T-helper 1 cell (primary cell): ENCODE results near the gene BORCS5.
"Not testable (repeated sequence)": the region's sequence is repeated elsewhere in the genome, so short reads cannot be mapped to it uniquely, and the experiment has no call there.

Experiments used
- DNase-seq, 5 donors: peaks; one replicate each; pipeline ENCODE4 v3.0.0-alpha.2; 2012 to 2020
- total RNA-seq, 4 donors: gene quantifications; one replicate each; lab custom pipeline; 2026; lab: John Stamatoyannopoulos, UW

The BORCS5 gene
- total RNA-seq: 50.9 to 78.4 (median 53.5) reads per million in 4 donors

DNA sequence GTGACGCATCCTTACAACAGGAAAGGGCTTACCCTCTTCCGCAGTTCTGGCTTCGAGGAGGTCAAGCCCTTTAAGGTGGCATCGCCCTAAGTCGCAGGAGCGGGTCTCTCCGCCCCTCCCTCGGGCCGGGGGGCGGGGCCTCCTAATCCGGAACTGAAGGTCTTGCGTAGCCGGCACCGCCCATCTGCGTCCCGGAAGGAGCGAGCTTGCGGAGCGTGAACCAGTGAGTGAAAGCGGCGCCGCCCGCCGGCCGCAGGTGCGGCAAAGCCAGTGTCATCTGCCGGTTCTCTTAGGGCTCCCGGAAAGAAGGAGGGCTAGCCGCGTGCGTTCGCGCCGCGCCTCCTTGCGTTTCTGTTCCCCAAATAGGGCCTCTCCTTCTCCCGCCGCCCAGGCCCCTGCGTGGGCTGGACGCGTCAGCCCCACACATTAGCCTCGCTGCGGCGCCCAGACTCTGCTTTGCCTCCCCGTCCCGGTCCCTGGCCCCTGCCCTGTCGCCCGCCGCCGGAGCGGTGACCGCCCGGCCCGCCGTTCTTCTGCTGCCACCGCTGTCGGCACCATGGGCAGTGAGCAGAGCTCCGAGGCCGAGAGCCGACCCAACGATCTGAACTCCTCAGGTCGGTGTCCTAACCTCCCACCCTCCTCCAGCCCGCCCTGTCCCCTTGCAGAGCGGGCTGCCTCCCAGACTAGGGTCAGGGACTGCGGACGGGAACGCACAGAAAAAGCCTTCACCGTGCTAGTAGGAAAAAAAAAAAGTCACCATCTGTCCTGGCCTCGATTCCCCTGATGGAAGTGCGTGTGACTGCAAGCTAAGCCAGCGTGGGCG lies at the start of gene BORCS5:
Gene BORCS5, plus strand, starts transcription at position 183 of the 823 bp plus-strand sequence. Its CDS starts 374 bp downstream, at position 557.
- peak; percentile 96 to 100 (median 97) for DNase-seq

DNA sequence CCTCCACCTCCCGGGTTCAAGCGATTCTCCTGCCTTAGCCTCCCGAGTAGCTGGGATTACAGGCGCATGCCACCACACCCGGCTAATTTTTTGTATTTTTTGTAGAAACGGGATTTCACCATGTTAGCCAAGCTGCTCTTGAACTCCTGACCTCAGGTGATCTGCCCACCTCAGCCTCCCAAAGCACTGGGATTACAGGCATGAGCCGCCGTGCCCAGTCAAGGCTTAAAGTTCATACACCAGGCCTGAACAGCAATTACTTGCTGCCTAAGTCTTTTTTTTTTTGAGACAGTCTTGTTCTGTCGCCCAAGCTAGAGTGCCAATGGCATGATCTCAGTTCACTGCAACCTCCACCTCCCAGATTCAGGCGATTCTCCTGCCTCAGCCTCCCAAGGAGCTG lies 46.2 kb upstream of the BORCS5 start:
- not testable (repeated sequence) for DNase-seq

DNA sequence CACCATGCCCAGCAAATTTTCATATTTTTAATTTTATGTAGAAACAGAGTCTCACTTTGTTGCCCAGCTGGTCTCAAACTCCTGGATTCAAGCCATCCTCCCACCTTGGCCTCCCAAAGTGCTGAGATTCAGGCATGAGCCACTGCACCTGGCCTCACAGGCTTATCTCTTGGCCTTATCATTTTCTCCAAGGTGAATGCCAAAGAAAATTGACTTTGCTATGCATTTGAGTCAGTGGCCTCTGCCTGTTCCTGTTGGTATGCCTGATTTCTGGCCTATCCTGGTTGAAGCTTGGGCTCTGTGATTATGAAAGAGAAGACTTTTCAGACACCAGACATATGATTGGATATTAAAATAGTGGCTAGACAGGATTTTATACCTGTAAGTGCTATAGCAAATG lies 41.0 kb upstream of the BORCS5 start:
- DNase-seq: no peak

DNA sequence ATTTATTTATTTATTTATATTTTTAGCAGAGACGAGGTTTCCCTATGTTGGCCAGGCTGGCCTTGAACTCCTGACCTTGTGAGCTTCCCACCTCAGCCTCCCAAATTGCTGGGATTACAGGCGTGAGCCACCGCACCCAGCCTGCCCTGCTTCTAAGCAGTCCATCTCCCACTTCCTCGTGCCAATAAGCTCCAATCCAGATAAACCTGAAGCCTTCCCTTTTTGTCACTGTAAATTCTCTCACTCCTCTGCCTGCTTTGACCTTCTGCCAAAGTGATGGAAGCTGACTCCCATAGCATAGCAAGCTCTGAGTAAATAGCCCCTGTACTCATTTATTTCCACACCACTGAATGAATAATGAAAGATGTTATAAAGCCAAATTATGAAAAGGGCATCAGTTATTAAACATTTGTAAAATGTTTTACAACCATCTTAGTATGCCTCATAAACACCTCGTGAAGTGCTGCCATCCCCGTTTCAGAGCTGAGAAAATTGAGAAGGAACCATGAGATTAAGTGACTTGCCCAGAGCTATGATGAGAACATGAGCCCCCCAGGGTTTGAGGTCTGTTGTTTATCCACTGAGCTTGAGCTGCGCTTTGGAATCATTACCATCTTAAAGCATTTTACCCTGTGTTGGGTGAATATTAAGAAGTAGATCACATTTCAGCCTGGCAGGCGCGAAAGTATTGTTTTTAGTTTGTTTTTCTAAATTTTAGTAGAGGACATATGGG lies 37.3 kb upstream of the BORCS5 start:
- DNase-seq: no peak

DNA sequence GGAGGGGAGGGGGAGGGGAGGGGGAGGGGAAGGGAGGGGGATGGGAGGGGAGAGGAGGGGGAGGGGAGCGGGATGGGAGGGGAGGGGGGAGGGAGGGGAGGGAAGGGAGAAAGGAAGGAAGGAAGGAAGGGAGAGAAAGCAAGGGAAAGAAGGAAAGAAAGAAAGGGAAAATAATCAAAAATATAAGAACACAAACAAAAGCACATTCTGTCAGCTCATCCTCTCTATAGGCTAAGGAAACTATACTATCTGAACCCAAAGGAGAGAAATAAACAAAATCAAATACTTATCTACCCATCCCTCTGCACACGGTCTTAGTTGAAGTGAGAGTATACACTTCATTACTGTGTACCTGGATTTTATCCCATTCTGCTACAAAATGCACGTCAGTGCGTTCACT lies 33.8 kb upstream of the BORCS5 start:
- no peak for DNase-seq

DNA sequence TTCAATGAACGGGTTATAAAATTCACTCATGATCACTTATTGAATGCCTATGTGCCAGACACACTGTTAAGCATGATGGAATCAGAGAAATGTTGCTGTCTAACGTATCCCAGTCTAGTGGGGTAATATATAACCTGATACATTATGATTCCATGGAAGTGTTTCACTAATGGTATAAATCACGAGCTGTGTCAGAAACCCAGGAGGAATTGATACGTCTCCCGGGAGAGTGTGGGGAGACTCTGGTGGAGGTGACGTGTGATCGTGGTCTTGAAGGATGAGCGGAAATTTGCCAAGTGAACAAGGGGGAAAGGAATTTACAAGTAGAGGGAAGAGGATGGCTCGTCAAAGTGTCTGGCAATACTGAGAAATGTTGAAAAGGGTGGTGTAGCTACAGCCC lies 33.3 kb upstream of the BORCS5 start:
- DNase-seq: no peak

DNA sequence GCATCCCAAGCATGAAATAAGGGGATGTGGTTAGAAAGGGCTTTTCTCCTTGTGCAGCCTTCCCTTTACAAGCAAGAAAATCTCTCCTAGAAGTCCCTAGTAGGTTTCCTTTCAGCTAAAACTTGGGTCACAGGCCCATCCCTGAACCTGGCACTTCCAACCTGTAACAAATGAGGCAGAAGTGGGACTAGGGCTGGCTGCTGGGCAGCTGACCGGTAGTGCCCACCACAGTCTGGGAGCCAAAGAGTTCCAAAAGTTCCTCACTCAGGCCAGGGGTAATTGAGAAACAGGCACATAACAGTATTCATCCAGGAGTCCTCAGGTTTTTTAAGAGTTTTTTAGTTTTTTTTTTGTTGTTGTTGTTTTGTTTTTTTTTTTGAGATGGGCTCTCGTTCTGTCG lies 30.6 kb upstream of the BORCS5 start:
- DNase-seq: no peak

DNA sequence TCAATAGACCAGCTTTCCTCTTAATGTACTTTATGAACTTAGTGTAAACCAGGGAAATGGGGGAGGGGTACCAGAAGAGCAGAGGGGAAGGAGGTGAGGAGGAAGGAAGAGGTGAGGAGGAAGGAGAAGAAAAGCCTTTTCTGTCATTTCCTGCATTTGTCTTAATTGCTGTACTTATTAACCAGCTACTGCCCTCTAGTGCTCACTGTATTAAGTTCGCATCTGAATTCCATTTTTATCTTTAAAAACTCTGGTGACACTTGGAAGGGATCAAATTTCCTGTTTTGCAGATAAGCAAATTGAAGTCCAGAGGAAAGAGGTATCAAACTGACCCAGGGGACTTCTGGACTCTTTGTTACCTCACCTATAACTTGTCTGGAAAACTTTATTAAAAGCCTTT lies 29.1 kb upstream of the BORCS5 start:
- DNase-seq: peak in 1 of 5 donors; percentile 66

DNA sequence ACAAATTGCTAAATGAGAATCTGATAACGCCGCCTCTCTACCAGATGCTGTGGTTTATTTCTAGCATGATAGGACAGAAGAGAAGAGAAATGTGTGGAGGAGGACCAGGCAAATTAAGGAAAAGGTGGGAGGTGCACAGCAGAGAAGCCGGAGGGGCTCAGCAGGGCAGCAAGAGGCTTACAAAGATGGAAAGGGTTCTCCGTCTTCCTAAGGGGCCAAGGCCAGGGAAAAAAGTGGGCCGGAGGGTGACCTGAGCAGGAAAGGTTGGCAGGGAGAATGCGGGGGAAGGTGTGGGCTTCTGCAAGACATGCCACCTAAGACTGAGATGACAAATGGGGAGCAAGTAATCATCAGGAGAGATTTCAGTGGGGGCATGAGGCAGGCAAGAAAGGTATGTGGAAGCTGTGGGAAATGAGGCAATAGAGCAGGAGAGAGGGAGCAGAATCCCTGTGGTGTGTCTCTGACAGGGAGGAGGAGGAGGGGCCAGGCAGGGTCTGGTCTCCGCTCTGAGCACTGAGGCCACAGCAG lies 25.6 kb upstream of the BORCS5 start:
- no peak for DNase-seq

DNA sequence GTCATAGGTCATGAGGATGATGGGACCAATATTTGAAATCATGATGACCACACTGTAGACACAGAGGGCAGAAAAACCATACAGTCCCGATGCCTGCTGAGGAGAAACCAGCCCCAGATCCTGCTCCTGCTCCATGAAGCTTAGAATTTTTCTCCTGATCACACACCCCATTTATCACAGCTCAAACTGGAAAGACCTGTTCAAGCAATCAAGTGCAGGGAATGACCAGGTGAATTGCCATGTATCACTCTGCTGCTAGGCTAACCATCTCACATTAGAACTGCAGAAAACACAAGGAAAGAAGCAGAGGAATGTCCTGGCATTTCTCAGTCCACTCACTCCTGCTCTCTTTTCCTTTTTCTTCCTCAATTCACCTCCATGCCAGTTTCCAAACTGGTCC lies 25.0 kb upstream of the BORCS5 start:
- DNase-seq: no peak

DNA sequence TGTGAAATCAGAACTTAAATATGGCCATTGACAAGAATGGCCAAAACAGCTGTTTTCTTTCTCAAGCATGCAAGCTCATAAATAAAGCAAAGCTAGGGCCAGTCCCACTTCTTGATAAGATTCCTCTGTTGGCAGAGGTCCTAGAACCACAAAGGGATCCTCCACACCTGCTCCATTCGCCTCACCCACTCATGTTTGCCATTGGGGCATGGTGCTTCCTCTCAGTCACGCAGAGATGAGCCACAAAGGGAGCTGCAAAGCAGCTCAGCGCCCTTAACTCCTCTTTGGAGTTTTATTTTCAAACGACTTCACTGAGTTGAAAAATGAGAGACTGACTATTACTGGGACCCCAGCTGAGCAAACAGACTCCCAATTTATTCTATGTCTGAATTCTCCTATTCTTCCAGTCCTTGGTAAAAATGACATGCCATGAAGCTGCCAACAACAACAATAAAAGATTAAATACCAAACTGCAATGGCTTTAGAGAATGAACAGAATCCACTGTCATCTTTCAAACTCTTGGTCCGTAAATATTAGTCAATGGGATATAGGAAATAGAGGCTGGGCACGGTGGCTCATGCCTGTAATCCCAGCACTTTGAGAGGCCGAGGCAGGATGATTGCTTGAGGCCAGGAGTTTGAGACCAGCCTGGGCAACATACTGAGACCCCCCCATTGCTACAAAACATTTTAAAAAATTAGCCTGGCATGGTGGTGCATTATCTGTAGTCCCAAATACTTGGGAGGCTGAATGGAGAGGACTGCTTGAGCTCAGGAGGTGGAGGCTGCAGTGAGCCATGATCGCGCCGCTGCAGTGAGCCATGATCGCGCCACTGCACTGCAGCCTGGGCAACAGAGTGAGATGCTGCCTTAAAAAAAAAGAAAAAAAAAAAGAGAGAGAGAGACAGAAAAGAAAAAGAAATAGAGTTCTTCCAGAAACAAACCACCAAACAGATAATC lies 23.2 kb upstream of the BORCS5 start:
- DNase-seq: no peak

DNA sequence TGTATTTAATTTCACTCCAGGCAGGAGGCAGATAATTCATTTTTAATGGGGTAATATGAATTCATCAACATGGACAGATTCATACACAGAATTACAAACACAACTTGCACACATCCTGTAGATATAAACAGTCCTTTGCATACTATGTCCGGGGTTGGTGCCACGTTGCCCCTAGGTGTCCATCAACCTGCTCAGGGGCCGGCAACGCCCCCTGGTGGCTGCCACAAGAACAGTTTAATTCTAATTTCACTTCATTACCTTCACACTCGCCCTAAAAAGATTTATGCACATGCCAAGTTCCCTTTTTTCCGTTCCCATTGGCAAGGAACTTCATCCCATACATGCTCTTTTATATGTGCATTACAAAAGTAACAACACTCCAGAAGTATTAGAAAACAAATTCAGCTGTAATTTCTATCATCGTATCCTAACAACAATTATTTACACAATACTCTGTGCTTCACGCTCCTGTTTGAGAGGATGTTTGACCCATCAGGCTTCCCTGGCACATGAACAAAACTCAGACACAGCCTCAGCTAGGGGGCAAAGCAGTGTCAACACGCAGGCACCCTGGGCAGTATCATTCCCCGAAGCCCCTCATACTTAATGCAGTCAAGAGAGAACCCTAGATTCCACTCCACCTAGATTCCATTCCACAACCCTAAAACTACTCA lies 22.4 kb upstream of the BORCS5 start:
- peak; percentile 35 to 71 (median 49) for DNase-seq

DNA sequence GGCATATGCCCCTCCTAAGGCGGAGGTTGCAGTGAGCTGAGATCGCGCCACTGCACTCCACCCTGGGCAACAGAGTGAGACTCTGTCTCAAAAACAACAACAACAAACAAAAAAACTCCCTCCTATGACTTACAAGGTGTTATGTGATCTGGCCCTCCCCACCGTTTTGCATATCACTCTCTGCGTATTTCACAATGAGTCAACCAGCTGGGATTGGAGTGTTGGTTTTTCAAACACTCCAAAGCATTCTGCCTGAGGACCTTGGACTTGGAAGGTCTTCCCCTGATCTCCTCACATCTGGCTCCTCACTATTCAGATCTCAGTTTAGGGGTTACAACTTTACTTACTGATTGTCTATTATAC lies 20.8 kb upstream of the BORCS5 start:
- DNase-seq: no peak

DNA sequence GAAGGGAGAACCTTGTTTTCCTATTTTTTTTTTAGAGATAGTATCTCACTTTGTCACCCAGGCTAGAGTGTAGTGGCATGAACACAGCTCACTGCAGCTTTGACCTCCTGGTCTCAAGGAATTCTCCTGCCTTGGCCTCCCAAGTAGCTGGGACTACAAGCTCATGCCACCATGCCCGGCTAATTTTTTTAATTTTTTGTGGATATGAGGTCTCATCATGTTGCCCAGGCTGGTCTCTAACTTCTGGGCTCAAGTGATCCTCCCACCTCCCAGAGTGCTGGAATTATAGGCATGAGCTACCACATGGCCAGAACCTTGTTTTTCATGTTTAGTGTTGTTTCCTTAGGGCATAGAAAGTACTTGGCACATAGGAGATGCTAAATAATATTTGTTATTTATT lies 20.4 kb upstream of the BORCS5 start:
- DNase-seq: no peak

DNA sequence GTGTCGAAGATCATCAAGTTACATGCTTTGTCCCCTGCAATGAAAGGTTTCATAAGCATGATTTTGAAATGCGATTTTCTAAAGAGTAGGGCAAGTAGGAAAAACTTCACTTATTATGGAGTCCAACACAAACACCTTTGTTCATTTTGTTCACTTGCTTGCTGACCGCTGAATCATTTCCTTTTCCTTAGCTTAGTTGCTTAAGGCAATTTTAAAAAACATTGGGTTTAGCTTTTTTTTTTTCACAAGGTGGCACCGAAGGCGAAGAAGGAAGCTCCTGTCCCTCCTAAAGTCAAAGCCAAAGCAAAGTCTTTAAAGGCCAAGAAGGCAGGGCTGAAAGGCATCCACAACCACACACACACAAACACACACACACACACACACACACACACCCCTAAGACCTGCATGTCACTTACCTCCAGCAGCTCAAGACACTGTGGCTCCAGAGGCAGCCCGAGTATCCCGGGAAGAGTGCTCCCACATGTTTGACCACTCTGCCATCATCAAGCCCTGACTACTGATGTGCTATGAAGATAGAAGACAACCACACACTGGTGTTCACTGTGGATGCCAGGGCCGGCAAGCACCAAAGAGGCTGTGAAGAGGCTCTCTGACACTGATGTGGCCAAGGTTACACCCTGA lies 18.2 kb upstream of the BORCS5 start:
- no peak for DNase-seq

DNA sequence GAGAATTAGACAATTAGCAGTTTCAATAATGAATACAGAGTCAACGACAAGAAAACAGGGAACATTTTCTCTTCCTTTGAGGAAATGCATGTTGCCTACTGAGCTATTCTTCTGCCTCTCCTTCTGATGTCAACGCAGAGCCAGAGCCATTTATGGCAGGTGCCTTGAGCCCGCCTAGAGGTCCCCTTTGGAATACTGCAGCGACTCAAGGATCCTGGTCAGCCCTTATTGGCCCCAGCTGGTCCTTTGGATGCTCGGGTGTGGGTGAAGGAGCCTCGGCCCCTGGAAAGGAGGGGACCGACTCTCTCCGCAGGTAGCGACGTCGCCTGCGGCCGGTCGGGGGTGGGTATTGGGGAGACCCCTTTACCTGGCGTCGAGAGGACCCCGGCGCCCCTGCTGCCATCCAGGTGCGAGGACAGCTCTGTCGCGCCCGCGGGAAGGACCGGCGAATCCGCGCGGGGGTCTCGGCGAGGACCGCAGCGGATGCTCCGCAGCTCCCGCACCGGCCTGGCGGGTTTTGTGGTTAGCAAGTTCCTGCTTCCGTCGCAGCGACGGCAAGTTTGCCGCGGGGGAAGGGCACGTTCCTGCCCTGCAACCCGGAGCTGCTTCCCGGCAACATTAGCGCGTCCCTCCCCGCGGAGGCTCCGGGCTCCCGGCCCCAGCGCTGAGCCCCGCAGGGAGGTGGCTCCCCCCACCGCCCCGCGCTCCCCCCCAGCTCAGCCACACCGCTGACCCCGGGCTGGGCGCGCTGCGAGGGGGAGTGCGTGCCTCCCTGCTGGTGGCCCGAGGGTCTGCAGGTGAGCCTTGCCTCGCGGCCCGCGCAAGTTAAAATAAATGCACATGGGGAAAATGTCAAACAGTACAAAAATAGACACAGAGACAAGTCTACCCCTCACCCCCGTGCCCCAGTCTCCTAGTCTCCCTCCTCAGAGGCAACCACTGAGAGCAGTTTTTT lies 6.9 kb upstream of the BORCS5 start, which contains the start of gene MANSC1:
Gene MANSC1, minus strand, starts transcription at position 532 of the 955 bp plus-strand sequence. CDS start 6,928 bp downstream, outside the sequence.
- peak; percentile 25 to 76 (median 33) for DNase-seq

DNA sequence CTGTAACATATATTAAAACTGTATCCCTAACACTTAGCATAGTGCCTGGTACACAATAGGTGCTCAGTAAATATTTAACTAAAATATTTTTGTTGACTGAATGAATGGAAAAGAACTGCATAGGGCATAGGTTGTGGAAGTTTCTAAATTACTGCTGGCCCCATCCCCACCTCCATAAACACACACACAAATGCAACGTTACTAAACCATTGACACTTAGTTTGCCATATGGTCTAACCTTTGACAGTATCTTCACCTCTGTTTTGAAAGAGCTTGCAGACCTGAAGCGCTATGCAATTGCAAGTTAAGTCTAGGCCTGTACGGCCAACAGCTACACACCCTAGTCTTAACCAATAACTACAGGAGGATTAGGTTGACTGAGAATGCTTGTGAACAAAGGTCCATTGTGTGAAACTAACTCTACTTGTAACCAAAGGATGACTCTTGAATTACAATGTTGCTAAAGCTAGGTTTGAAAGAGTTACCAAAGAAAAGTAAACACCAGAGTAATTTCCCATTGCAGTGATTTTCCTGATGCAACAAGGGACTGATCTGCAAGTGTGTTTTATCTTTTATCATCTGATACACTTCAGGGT lies 5.9 kb upstream of the BORCS5 start:
- no peak for DNase-seq

DNA sequence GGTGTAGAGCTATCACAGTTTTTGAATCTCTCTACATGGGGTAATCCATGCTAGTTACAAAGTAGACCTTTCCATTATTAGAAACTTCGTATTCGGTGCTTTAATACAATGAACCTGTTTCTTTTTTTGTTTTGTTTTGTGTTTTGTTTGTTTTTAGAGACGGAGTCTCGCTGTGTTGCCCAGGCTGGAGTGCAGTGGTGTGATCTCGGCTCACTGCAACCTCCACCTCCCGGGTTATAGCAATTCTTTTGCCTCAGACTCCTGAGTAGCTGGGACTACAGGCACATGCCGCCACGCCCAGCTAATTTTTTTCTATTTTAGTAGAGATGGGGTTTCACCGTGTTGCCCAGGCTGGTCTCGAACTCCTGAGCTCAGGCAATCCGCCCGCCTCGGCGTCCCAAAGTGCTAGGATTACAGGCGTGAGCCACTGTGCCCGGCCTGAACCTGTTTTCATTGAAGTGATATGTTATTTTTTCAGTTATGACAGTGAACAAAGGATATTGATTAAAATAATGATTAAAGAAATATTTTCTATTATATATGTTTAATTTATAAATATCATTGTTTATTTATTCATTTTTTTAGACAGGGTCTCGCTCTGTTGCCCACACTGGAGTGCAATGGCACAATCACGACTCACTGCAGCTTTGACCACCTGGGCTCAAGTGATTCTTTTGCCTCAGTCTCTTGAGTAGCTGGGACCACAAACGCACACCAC lies 5.3 kb upstream of the BORCS5 start:
- DNase-seq: not testable (repeated sequence)

DNA sequence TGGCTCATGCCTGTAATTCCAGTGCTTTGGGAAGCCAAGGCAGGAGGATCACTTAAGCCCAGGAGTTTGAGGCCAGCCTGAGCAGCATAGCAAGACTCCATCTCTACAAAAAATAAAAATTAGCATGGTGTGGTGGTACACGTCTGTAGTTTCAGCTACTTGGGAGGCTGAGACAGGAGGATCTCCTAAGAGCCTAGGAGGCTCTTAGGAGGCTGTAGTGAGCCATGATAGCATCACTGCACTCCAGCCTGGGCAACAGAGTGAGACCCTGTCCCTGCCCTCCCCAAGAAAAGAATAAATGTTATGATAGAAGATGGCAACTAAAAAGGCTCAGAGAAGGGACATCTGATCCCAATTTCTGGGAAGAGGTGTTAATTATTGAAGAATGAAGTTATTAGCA lies 3.6 kb upstream of the BORCS5 start:
- DNase-seq: no peak
